ENCODE results near the gene TPPP. TPM values are rescaled to one million over a fixed set of nuclear protein-coding genes. Genes with fewer than 3 reads are reported as not detected.

TPPP gene
- total and polyA plus RNA-seq, 2 experiments from 2014 or later: 0.48 to 1.4 TPM

DNA sequence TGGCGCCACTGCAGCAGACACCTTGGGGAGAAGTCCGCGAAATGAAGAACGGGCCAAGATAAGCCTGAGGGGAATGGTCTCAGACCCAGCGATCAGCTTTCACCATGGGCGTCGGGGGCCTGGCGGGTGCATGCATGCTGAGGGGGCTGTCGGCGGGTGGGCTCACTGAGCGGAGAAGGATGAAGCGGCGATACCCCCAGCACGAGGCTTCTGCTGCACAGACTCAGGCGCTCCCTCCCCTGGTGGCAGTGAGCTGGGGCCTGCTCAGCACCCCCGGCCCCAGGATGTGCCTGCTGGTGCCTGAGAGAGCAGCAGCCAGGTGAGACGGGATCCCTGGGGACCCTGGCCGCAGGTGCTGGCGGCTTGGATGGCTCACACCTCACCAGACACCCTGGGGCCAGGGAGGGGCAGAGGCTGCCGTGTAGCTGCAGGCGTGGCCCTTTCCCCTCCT, 49.8 kb downstream of the TPPP start:
- Histone ChIP-seq H4K20me1 (replicated peaks; ENCODE audit: insufficient read depth) (peaks cover 3% of the 10 kb centered on the region; the same call in 1 of the 2 replicates), H3K4me2 (no peak overlapping the region), H3K4me3 (no peak overlapping the region), H3F3A (replicated peaks; ENCODE audit: low read depth) (peaks cover 6% of the 10 kb centered on the region; the same call in 1 of the 2 replicates), H2AFZ (no peak overlapping the region), H3K36me3 (ENCODE audit: insufficient read depth) (peaks cover 24% of the 10 kb centered on the region), H3K79me2 (replicated peaks; ENCODE audit: insufficient read depth) (no peaks in the 10 kb centered on the region; the same call in 1 of the 2 replicates), H3K27me3 (ENCODE audit: insufficient read depth) (no peaks in the 10 kb centered on the region), H3K4me1 (ENCODE audit: insufficient read depth) (no peaks in the 10 kb centered on the region), H3K9me2 (ENCODE audit: insufficient read depth) (no peaks in the 10 kb centered on the region), H3K27ac (ENCODE audit: low read depth) (no peak overlapping the region)
- DNase-seq (ENCODE audit: low spot score): no peak
- H3K4me3 Mint-ChIP-seq: no peak overlapping the region
- peak; percentile 50 for ATAC-seq
- peaks cover 5% of the 10 kb centered on the region for H3K27me3 Mint-ChIP-seq (ENCODE audit: insufficient read depth, low read depth, poor library complexity)
- TF ChIP-seq EZH2phosphoT487 (IDR thresholded peaks at IDR 0.05; ENCODE audit: unreplicated experiment) (no peak), EZH2 (IDR thresholded peaks at IDR 0.05; ENCODE audit: low read depth, unreplicated experiment) (no peak), NANOG (IDR thresholded peaks at IDR 0.05; ENCODE audit: borderline replicate concordance) (no peak), ZNF331 (CRISPR knock-in tag; IDR thresholded peaks at IDR 0.05; ENCODE audit: low read depth) (no peak), POLR2AphosphoS5 (IDR thresholded peaks at IDR 0.05; ENCODE audit: low read depth) (no peak), CREB1 (CRISPR knock-in tag; IDR thresholded peaks at IDR 0.05; ENCODE audit: low read depth) (no peak), STAT1 (IDR thresholded peaks at IDR 0.05; ENCODE audit: unreplicated experiment) (no peak), JUNB (IDR thresholded peaks at IDR 0.05; ENCODE audit: unreplicated experiment) (no peak), ZNF114 (CRISPR knock-in tag; IDR thresholded peaks at IDR 0.05) (no peak)
- TF ChIP-seq, protein P1, sequence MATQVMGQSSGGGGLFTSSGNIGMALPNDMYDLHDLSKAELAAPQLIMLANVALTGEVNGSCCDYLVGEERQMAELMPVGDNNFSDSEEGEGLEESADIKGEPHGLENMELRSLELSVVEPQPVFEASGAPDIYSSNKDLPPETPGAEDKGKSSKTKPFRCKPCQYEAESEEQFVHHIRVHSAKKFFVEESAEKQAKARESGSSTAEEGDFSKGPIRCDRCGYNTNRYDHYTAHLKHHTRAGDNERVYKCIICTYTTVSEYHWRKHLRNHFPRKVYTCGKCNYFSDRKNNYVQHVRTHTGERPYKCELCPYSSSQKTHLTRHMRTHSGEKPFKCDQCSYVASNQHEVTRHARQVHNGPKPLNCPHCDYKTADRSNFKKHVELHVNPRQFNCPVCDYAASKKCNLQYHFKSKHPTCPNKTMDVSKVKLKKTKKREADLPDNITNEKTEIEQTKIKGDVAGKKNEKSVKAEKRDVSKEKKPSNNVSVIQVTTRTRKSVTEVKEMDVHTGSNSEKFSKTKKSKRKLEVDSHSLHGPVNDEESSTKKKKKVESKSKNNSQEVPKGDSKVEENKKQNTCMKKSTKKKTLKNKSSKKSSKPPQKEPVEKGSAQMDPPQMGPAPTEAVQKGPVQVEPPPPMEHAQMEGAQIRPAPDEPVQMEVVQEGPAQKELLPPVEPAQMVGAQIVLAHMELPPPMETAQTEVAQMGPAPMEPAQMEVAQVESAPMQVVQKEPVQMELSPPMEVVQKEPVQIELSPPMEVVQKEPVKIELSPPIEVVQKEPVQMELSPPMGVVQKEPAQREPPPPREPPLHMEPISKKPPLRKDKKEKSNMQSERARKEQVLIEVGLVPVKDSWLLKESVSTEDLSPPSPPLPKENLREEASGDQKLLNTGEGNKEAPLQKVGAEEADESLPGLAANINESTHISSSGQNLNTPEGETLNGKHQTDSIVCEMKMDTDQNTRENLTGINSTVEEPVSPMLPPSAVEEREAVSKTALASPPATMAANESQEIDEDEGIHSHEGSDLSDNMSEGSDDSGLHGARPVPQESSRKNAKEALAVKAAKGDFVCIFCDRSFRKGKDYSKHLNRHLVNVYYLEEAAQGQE (IDR thresholded peaks at IDR 0.05; ENCODE audit: unreplicated experiment): no peak
- TF ChIP-seq, protein P2, sequence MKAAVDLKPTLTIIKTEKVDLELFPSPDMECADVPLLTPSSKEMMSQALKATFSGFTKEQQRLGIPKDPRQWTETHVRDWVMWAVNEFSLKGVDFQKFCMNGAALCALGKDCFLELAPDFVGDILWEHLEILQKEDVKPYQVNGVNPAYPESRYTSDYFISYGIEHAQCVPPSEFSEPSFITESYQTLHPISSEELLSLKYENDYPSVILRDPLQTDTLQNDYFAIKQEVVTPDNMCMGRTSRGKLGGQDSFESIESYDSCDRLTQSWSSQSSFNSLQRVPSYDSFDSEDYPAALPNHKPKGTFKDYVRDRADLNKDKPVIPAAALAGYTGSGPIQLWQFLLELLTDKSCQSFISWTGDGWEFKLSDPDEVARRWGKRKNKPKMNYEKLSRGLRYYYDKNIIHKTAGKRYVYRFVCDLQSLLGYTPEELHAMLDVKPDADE (IDR thresholded peaks at IDR 0.05): no peak
- TF ChIP-seq, protein P3, sequence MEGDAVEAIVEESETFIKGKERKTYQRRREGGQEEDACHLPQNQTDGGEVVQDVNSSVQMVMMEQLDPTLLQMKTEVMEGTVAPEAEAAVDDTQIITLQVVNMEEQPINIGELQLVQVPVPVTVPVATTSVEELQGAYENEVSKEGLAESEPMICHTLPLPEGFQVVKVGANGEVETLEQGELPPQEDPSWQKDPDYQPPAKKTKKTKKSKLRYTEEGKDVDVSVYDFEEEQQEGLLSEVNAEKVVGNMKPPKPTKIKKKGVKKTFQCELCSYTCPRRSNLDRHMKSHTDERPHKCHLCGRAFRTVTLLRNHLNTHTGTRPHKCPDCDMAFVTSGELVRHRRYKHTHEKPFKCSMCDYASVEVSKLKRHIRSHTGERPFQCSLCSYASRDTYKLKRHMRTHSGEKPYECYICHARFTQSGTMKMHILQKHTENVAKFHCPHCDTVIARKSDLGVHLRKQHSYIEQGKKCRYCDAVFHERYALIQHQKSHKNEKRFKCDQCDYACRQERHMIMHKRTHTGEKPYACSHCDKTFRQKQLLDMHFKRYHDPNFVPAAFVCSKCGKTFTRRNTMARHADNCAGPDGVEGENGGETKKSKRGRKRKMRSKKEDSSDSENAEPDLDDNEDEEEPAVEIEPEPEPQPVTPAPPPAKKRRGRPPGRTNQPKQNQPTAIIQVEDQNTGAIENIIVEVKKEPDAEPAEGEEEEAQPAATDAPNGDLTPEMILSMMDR (conservative IDR thresholded peaks at IDR 0.05; ENCODE audit: low read depth in 2 of 2): no peak
- TF ChIP-seq, protein P4, sequence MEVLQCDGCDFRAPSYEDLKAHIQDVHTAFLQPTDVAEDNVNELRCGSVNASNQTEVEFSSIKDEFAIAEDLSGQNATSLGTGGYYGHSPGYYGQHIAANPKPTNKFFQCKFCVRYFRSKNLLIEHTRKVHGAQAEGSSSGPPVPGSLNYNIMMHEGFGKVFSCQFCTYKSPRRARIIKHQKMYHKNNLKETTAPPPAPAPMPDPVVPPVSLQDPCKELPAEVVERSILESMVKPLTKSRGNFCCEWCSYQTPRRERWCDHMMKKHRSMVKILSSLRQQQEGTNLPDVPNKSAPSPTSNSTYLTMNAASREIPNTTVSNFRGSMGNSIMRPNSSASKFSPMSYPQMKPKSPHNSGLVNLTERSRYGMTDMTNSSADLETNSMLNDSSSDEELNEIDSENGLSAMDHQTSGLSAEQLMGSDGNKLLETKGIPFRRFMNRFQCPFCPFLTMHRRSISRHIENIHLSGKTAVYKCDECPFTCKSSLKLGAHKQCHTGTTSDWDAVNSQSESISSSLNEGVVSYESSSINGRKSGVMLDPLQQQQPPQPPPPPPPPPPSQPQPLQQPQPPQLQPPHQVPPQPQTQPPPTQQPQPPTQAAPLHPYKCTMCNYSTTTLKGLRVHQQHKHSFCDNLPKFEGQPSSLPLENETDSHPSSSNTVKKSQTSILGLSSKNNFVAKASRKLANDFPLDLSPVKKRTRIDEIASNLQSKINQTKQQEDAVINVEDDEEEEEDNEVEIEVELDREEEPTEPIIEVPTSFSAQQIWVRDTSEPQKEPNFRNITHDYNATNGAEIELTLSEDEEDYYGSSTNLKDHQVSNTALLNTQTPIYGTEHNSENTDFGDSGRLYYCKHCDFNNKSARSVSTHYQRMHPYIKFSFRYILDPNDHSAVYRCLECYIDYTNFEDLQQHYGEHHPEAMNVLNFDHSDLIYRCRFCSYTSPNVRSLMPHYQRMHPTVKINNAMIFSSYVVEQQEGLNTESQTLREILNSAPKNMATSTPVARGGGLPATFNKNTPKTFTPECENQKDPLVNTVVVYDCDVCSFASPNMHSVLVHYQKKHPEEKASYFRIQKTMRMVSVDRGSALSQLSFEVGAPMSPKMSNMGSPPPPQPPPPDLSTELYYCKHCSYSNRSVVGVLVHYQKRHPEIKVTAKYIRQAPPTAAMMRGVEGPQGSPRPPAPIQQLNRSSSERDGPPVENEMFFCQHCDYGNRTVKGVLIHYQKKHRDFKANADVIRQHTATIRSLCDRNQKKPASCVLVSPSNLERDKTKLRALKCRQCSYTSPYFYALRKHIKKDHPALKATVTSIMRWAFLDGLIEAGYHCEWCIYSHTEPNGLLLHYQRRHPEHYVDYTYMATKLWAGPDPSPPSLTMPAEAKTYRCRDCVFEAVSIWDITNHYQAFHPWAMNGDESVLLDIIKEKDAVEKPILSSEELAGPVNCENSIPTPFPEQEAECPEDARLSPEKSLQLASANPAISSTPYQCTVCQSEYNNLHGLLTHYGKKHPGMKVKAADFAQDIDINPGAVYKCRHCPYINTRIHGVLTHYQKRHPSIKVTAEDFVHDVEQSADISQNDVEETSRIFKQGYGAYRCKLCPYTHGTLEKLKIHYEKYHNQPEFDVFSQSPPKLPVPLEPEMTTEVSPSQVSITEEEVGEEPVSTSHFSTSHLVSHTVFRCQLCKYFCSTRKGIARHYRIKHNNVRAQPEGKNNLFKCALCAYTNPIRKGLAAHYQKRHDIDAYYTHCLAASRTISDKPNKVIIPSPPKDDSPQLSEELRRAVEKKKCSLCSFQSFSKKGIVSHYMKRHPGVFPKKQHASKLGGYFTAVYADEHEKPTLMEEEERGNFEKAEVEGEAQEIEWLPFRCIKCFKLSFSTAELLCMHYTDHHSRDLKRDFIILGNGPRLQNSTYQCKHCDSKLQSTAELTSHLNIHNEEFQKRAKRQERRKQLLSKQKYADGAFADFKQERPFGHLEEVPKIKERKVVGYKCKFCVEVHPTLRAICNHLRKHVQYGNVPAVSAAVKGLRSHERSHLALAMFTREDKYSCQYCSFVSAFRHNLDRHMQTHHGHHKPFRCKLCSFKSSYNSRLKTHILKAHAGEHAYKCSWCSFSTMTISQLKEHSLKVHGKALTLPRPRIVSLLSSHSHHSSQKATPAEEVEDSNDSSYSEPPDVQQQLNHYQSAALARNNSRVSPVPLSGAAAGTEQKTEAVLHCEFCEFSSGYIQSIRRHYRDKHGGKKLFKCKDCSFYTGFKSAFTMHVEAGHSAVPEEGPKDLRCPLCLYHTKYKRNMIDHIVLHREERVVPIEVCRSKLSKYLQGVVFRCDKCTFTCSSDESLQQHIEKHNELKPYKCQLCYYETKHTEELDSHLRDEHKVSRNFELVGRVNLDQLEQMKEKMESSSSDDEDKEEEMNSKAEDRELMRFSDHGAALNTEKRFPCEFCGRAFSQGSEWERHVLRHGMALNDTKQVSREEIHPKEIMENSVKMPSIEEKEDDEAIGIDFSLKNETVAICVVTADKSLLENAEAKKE (CRISPR knock-in tag; IDR thresholded peaks at IDR 0.05): no peak
- no peaks in the 10 kb centered on the region for H3K4me1 Mint-ChIP-seq
- H3K27ac Mint-ChIP-seq: no peak overlapping the region
- peaks cover 28% of the 10 kb centered on the region for H3K36me3 Mint-ChIP-seq (ENCODE audit: low read depth)
- peaks cover 5% of the 10 kb centered on the region; the same call in 2 of the 3 replicates for H3K9me3 Mint-ChIP-seq

Measured in GM23338 (cell line).